NAMALWA (cell line): ENCODE measurements around the gene PLIN4.
A peak's percentile ranks its signal among the peaks of the same experiment; 100 is the strongest.

Experiments
- DNase-seq: peaks from one replicate; pipeline ENCODE4 v3.0.0-alpha.2; 2015; ENCODE audit warnings: low spot score

Gene PLIN4

DNA sequence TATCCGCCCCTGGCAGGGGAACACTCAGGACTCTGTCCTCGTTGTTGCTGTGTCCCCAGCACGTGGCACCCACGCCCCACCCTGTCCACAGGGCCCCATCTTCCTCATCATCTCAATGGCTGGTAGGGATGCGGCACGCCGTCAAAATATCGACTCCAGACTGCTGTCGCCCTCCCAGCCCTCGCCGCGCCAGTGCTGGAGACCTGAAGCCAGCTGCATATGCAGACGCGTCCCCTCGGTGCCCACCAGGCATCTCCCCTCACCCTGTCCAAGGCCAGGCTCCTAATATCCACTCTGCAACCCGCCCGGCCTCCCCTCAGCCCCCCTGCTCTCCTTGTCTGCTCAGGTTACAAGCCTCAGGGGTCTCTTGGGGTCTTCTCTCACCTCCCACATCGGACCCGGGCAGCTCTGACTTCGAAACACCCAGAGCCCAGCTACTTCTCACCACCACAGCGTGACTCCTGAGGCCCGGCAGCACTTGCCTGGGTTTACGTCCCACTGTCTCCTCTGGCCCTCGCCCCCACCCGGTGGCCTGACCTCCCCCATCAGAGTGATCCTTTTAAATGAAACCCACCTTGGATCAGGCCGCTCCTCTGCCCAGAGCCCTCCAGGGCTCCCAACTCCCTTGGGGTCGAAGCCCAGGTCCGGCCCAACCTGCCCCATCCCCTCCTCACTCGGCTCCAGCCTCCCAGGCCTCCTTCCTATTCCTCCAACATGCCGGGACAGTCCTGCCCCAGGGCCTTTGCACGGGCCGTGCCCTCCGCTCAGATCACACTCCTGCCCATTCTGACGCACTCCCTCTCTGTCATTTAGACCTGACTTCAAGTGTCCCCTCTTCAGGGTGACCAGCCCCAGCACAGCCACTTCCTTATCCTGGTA, 12.5 kb downstream of the PLIN4 start:
- DNase-seq: no peak

DNA sequence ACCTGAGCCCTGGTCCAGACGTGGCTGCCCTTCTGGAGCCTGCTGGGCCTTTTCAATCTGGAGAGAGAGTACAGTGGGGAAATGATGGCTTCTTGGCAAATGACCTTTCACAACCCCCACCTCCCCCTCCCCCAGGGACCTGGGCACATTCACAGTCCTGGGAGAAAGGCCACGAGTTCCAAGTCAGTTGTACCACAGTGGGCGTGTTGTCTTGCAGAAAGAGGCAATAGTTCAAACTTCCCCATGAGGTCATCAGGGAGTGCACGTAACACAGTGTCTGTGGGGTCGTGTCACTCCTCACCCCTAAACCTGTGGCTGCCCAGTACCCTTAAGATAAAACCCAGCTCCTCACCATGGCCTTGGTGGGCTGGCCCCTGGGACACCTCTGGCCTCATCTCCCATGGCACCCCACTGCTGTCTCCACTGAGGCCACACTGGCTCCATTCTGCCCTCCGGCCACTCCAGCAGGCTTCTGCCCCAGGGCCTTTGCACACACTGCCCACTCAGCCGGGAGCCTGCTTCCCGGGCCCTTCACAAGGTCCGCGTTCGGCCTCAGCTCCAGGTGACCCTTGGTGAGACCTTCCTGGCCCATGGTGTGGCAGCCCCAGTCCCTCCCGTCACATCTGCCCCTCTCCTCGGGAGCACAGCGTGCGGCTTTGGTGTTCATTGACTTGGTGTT, 13.3 kb downstream of the PLIN4 start:
- no peak for DNase-seq

DNA sequence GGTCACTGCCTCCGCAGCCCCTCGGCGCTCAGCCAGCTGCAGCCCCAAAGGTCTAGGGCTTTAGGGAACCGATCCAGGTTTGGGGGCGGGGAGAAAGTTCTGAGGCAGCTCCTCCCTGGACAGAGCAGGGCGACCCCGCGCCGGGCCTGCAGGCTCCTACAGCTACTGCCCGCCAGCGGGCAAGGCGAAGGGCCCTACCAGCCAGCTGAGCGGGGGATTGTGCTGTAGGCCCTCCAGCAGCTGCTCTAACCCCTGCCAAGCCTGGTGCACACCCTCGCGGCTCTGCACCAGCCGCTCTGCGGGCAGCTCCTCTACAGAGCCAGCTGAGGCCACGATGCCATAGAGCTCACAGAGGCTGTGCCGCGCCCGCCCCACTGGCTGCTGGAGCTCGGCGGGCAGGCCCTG, 14.0 kb downstream of the PLIN4 start:
- DNase-seq: no peak

DNA sequence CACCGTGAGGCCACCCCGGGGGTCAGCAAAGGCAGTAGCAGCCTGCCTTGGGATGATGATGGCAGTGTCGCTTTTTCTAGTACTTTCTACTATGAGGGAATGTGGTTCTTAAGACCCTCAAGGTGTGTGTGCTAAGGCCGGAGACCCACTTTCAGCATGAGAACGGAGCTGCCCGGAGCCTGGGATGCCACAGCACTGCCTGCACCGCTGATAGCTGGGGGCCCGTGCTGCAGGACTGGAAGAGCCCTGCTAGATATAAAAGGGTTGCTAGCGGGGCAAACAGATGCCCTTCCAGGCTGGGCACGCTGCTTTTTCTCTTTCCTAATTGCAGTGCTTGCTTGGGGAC, 14.5 kb downstream of the PLIN4 start:
- DNase-seq: no peak

DNA sequence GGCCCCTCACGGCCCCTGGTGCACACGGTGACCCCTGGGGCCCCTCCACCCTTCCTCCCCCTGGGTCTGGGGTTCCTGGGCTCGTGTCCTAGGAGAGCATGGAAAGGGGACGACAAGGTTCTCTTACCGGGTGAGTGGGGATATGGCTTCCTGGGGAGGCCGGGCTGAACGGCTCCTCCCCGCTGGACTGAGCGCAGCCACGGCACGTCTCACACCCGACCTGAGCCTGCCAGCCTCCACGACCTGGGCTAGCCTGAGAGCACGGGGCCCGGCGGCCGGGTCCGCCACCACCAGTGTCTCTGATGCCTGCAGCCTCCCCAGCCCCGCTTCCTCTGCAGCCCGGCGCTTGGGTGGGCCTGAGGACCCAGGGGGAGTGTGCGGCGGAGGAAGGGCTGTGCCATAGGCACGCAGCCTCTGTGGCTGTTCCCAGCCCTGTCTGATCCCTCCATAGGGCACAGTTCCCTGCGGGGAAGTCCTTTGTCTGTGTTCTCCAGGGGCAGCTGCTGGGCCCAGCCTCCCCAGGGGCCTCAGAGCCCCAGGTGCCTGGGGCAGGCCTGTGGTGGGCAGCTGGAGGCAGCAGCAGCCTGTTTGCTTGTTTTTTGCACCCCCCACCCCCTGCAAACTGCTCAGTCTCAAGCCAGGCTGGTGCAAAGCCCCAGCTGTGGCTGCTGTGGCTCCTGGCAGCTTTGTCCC, 15.0 kb downstream of the PLIN4 start:
- DNase-seq: no peak

DNA sequence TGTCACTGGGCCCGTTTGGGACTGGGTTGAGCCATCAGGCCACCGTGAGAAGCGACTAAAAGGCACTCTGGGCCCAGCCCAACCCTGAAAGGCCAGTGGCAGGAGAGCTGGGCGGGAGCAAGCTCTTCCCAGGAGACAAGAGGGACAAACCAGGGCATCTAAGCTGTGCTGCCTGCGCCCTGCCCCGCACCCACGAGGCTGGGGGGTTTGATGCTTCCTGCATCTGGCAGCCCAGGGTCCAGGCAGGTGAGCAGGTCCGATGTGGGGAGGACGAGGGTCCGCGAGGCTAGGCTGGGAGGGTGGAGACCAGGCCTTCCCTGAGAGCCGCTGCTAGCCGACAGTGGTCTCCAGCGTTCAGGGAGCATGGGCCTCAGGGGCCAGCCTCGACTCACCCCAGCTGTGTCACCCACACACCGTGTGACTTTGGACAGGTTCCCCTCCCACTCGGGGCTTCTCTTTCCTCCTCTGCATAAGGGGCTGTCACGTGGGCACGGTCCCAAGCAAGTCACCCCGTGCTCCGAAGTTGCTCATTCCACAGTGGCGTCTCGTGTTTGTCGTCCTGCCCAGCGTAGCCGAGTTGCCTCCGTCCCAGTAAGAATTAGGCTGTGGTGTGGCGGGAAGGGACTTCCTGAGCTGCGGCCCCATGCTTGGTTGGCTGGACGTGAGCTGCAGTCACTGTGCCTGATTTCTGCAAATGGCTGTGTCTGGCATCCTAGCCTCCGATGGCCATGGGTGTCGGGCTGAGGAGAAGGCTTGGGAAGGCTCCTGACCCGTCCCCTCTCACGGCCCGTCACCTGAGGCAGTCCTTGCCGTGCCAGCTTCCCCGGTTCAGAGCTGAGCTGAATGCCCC, 15.8 kb downstream of the PLIN4 start:
- no peak for DNase-seq

DNA sequence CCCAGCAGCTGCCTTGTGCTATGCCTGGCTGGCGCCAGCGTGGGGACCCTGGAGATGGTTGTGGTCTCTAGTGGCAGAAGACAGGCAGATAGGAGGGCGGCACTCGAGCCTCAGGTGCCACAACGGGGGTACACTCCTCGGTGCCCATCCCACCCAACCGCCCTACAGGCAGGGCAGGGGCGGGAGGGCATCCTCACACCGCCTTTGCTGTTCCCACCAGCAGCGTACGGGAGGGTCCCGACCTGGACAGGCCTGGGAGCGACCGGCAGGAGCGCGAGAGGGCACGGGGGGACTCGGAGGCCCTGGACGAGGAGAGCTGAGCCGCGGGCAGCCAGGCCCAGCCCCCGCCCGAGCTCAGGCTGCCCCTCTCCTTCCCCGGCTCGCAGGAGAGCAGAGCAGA, 16.6 kb downstream of the PLIN4 start:
- no peak for DNase-seq

DNA sequence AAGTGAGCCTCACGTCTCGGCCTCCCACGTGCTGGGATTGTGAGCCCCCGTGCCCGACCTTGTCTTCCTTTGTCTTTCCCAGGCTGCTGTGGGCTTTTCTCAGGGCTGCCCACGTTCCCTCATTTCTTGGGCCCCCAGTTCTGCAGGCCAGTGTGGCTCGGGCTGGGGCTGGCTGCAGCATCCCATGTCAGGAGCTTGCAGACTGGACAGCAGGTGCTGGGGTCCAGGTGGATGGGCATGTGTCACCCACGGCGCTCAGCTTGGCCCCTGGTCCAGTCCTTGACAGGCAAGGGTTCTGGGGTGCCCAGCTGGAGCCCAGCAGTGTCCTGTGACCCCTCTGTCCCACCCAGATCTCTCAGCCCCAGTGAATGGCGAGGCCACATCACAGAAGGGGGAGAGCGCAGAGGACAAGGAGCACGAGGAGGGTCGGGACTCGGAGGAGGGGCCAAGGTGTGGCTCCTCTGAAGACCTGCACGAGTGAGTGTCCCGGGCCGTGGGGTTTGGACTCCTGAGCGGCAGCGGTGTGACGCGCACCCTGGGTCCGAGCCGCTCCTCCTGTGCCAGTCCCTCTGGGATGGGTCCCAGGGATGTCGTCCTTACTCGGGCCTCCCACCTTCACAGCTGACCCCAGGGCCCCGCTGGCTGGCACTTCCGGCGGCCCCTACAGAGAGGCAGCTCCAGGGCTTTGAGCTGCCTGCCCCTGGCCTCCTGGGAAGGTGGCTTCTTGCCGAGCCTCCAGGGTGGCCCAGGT, 17.3 kb downstream of the PLIN4 start:
- DNase-seq: no peak

DNA sequence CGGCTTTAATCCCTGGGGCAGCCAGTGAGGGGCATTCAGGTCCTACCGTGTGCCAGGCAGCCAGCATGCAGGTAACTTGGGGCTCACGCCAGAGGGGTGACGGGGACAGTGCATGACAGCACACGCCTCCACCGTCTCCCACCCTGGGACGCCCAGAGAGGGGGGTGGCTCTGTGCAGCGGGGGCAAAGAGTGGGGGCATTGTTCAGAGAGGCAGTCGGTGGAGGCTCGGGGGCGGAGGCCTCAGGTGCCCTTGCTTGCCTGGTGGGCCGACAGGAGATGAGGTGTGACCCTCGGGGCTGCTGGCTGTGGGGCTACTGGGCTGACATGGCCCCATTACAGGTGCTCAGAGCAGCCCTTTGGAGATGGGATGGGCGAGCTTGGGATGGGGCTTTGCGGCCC, 18.4 kb downstream of the PLIN4 start:
- no peak for DNase-seq

DNA sequence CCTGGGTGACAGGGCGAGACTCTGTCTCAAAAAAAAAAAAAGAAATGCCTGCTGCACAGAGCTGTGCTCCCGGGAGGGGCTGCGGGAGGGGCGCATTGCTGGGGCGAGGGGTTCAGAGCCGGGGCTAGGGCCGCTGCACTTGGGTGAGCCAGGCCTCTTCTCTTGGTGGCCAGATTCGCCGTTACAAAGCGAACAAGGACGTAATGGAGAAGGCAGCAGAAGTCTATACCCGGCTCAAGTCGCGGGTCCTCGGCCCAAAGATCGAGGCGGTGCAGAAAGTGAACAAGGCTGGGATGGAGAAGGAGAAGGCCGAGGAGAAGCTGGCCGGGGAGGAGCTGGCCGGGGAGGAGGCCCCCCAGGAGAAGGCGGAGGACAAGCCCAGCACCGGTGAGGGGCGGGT, 19.0 kb downstream of the PLIN4 start:
- no peak for DNase-seq

DNA sequence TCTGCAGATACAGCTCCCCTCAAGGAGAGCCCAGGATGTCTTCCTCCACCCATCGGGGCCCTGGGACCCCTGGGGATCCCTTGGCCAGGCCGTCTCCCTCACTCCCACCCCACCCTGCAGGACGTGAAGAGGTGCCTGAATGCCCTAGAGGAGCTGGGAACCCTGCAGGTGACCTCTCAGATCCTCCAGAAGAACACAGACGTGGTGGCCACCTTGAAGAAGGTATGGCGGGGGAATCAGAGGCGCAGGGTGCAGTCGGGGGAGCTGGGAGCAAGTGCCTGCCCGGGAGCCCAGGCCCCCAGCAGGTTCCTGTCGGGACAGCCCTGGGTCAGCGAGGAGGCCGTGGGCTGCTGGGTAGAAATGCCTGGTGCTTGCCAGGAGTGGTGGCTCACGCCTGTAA, 19.6 kb downstream of the PLIN4 start:
- DNase-seq: no peak

DNA sequence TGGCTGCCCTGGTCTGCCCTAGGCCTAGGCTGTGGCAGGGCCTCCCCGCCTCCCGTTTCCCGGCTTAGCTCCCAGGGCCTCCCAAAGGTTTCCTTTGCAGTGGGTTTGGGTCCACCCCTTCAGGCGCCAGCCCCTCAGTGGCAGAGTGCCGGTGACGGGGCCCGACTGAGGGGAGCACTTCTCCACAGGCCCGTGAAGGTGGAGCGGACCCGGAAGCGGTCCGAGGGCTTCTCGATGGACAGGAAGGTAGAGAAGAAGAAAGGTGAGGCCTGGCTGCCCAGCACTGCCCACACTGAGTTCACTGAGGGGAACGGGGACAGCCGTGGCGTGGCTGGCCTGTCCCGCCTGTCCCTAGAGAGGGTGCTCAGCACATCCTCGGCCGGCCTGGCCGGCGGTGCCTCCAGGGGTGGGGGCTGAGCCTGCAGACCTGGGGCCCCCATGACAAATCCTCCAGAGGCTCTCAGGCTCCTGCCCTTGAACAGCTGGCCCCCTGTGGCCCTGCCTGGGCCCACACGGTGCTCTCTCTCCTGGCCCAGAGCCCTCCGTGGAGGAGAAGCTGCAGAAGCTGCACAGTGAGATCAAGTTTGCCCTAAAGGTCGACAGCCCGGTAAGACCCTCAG, 20.4 kb downstream of the PLIN4 start:
- DNase-seq: no peak

DNA sequence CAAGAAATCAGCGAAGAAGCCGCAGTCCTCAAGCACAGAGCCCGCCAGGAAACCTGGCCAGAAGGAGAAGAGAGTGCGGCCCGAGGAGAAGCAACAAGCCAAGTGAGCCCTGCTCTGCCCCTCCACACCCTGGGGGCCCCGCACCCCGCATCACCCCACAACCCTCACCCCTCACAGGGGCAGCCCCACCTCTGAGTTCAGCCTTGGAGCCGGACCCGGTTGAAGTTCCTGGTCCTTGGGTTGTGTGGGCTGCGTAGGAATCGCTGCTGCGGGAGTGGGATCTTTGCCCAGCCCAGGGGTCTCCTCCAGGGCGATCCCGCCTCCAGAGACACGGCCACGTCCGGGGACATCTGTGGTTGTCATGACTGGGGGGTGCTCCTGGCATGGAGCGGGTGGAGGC, 22.0 kb downstream of the PLIN4 start:
- no peak for DNase-seq

DNA sequence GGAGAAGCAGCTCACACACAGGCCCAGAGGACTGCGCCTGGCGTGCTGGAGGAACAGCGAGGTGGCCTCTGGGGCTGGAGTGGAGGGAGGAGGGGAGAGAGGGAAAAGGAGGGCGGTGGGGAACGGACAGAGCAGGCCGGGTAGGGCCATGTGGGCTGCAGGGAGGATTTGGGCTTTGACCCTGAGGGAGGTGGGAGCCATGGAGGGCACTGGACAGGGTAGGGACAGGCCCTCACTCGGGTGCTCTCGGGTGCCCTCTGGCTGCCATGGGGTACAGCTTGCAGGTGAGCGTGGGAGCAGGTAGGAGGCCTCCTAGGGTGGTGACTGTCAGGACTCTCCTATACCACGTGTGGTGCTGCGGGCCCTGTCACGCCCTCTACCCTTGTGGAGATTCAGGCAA, 22.8 kb downstream of the PLIN4 start:
- DNase-seq: no peak

DNA sequence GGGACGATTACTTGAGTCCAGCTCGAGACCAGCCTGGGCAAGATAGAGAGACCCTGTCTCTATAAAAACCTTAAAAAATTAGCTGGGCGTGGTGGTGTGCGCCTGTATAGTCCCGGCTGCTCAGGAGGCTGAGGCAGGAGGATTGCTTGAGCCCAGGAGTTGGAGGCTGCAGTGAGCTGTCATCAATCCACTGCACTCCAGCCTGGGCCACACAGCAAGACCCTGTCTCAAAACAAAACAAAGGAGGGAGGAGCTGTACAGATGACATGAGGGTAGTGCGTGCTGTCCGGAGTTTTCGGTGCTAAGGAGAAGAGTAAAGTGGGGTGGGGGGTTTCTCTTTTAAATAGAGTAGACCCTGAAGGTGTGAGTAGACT, 23.6 kb downstream of the PLIN4 start:
- no peak for DNase-seq

DNA sequence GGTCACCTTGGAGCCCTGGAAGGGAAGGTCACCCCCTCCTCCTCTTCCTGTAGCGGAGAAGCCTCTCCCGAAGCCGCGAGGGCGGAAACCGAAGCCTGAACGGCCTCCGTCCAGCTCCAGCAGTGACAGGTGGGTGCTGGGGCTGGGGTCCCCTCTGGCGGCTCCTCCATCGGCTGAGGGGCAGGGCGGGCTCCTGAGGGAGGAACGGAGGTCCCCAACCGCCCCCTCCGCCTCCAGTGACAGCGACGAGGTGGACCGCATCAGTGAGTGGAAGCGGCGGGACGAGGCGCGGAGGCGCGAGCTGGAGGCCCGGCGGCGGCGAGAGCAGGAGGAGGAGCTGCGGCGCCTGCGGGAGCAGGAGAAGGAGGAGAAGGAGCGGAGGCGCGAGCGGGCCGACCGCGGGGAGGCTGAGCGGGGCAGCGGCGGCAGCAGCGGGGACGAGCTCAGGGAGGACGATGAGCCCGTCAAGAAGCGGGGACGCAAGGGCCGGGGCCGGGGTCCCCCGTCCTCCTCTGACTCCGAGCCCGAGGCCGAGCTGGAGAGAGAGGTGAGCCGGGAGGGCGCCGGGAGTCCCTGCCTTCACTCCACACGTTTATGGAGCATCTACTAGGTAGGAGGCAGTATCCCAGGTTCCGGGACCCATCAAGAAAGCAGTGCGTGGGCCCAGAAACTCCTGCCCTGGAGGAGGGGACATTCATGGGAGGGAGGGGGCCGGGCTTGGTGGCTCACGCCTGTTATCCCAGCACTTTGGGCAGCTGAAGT, 24.2 kb downstream of the PLIN4 start:
- no peak for DNase-seq

DNA sequence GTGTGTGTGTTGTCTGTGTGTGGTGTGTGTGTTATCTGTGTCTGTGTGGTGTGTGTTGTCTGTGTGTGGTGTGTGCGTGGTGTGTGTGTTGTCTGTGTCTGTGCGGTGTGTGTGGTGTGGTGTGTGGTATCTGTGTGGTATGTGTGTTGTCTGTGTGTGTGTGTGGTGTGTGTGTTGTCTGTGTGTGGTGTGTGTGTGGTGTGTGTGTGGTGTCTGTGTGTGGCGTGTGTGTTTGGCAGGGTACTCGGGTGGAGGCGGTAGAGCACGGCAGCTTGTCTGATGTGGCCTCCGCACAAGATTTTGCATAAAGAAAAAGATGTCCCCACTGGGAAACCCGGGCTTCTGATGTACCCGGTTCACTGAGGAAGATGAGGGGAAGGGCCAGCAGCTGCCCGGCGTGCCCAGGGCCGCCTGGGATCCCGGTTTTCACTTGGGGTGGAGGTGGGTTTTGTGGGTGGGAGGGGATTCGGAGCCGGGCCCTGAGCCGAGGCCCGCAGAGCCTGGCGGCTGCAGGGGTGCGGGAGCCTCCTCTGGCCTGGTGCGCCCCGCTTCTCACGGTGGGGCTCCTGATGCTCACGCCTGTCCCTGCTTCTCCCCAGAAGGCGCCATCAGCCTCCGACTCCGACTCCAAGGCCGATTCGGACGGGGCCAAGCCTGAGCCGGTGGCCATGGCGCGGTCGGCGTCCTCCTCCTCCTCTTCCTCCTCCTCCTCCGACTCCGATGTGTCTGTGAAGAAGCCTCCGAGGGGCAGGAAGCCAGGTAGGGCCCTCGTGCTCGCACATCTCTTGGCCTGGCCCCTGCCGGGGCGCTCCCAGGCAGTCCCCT, 25.0 kb downstream of the PLIN4 start:
- peak; percentile 47 for DNase-seq

DNA sequence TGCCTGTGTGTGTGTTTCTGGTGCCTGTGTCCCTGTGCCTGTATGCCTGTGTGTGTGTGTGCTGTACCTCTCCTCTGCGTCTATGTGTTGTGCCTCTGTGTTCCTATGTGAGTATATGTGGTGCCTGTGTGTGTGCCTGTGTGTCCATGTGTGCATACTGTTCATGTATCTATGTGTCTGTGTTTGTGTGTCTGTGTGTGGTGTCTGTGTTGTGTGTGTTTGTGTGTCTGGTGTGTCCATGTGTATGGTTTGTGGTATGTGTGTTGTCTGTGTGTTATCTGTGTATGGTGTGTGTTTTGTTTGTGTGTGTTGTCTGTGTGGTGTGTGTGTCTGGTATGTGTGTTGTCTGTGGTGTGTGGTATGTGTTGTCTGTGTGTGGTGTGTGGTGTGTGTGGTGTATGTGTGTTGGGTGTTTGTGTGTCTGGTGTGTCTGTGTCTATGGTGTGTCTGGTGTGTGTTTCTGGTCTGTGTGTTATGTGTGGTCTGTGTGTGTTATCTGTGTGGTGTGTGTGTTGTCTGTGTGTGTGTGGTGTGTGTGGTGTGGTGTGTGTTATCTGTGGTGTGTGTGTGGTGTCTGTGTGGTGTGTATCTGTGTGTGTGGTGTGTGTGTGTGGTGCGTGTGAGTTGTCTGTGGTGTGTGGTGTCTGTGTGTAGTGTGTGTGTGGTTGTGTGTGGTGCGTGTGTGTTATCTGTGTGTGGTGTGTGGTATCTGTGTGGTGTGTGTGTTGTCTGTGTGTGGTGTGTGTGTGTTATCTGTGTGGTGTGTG, 25.8 kb downstream of the PLIN4 start:
- DNase-seq: no peak

DNA sequence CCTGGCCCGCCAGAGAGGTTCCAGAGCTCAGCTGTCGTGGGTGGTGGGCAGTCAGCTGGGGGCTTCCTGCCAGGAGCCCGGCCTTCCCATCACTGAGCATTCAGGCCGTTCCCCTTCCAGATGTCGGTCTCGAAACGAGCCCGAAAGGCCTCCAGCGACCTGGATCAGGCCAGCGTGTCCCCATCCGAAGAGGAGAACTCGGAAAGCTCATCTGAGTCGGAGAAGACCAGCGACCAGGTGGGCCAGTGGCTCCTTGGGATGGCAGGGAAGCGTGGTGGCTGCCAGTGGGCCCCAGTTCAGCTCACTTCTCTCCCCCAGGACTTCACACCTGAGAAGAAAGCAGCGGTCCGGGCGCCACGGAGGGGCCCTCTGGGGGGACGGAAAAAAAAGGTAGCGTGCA, 26.8 kb downstream of the PLIN4 start:
- no peak for DNase-seq
